ENCODE measurements around the gene SPI1. TPM values are rescaled to one million over a fixed set of nuclear protein-coding genes. Genes with fewer than 3 reads are reported as not detected.

SPI1 gene
- polyA plus RNA-seq, 1 donor (not counting 4 experiments of a cell fraction or from before 2014, with no cell fraction given) = not detected

DNA sequence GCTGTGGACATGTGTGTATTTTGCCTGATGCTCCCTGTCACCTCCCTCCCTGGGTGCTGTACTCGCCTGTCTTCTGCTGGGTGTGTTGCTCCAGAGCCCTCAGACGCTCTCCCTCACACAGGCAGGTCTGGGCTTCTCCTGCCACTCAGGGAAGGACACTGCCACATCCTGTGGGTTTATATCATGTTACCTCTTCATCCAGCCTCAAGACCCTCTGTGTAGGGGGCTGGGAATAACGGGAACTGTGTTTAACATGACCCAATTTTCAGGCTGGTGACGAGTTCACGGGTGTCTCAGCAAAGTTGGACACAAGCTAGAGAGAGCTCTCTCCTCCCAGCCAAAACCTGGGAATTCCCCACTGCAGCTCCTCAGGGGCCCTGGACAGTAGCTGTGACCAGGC lies 50.4 kb downstream of the SPI1 start:
- Histone ChIP-seq H3K36me3 (ENCODE audit: control insufficient read depth in 2 of 2, extremely low read depth in 1 of 2, insufficient read depth in 2 of 2, low read length in 2 of 2) (peaks cover 16 to 25% of the 10 kb centered on the region in 2 experiments), H3K27me3 (ENCODE audit: control insufficient read depth, extremely low read depth, insufficient read depth, low read length) (no peaks in the 10 kb centered on the region), H3K9me1 (ENCODE audit: control insufficient read depth, extremely low read depth, insufficient read depth, low read length) (no peaks in the 10 kb centered on the region), H3K9me3 (ENCODE audit: control insufficient read depth, low read depth, low read length) (no peaks in the 10 kb centered on the region), H3K4me2 (ENCODE audit: control insufficient read depth, extremely low read depth, insufficient read depth, low read depth, low read length) (no peak overlapping the region), H2AFZ (ENCODE audit: control insufficient read depth, low read length) (no peak overlapping the region), H3K9ac (ENCODE audit: control insufficient read depth, extremely low read depth, insufficient read depth, low read length) (no peak overlapping the region), H3K79me2 (ENCODE audit: control insufficient read depth, insufficient read depth, low read length) (no peaks in the 10 kb centered on the region), H3K4me3 (ENCODE audit: control insufficient read depth in 2 of 3, extremely low read depth in 1 of 3, insufficient read depth in 2 of 3, low read depth in 1 of 3, low read length in 3 of 3) (no peak overlapping the region), H3K4me1 (ENCODE audit: control insufficient read depth, extremely low read depth, insufficient read depth, low read length) (no peaks in the 10 kb centered on the region), H4K20me1 (ENCODE audit: control insufficient read depth, extremely low read depth, insufficient read depth, low read length) (peaks cover 3% of the 10 kb centered on the region), H3K27ac (ENCODE audit: control insufficient read depth, insufficient read depth, low read length) (no peak overlapping the region)
- dilution Hi-C loops (cut with MboI; ENCODE audit: extremely low pct_ligation_motif_present, low sequenced_read_pairs) = no loop called here
- TF ChIP-seq, protein P1, sequence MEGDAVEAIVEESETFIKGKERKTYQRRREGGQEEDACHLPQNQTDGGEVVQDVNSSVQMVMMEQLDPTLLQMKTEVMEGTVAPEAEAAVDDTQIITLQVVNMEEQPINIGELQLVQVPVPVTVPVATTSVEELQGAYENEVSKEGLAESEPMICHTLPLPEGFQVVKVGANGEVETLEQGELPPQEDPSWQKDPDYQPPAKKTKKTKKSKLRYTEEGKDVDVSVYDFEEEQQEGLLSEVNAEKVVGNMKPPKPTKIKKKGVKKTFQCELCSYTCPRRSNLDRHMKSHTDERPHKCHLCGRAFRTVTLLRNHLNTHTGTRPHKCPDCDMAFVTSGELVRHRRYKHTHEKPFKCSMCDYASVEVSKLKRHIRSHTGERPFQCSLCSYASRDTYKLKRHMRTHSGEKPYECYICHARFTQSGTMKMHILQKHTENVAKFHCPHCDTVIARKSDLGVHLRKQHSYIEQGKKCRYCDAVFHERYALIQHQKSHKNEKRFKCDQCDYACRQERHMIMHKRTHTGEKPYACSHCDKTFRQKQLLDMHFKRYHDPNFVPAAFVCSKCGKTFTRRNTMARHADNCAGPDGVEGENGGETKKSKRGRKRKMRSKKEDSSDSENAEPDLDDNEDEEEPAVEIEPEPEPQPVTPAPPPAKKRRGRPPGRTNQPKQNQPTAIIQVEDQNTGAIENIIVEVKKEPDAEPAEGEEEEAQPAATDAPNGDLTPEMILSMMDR (optimal IDR thresholded peaks at IDR 0.05 in 1 of 3, IDR thresholded peaks at IDR 0.05 in 1 of 3, conservative IDR thresholded peaks at IDR 0.05 in 1 of 3; ENCODE audit: extremely low read depth in 1 of 3, insufficient read depth in 2 of 3, low read length in 3 of 3) = no peak
- TF ChIP-seq EZH2 (IDR thresholded peaks at IDR 0.05; ENCODE audit: low read length) = no peak
- DNase-seq (ENCODE audit: low read depth, low spot score) (no peak), FAIRE-seq (no peak)

DNA sequence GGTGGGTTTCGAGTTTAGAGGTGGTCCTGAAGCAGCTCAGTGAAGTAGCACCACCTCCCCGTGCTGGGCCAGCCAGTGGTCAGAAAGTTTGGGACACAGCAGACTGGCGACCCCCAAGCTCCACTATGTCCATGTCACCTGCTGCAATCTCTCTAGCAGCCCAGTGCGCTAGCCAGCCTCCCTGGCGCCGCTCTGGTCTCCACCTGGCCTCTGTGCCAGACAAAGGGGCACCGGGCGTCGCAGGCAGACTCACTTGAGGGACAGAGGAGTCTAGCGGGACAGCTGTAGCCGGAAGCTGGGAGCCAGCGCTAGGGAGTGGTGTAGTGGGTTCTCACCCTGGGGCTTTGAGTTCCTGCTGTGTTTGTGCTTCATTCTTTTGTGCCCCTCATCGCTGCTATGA lies 51.3 kb downstream of the SPI1 start:
- FAIRE-seq (no peak), DNase-seq (ENCODE audit: low read depth, low spot score) (no peak)
- peaks cover 16 to 26% of the 10 kb centered on the region in 2 experiments for H3K36me3 ChIP-seq (ENCODE audit: control insufficient read depth in 2 of 2, extremely low read depth in 1 of 2, insufficient read depth in 2 of 2, low read length in 2 of 2)
- H3K9ac ChIP-seq (ENCODE audit: control insufficient read depth, extremely low read depth, insufficient read depth, low read length) = no peak overlapping the region
- H4K20me1 ChIP-seq (ENCODE audit: control insufficient read depth, extremely low read depth, insufficient read depth, low read length) = peaks cover 3% of the 10 kb centered on the region
- no peak overlapping the region for H3K27ac ChIP-seq (ENCODE audit: control insufficient read depth, insufficient read depth, low read length)
- H3K4me1 ChIP-seq (ENCODE audit: control insufficient read depth, extremely low read depth, insufficient read depth, low read length) = no peaks in the 10 kb centered on the region
- H3K9me1 ChIP-seq (ENCODE audit: control insufficient read depth, extremely low read depth, insufficient read depth, low read length) = no peaks in the 10 kb centered on the region
- H3K4me2 ChIP-seq (ENCODE audit: control insufficient read depth, extremely low read depth, insufficient read depth, low read depth, low read length) = no peak overlapping the region
- no peaks in the 10 kb centered on the region for H3K79me2 ChIP-seq (ENCODE audit: control insufficient read depth, insufficient read depth, low read length)
- no peaks in the 10 kb centered on the region for H3K27me3 ChIP-seq (ENCODE audit: control insufficient read depth, extremely low read depth, insufficient read depth, low read length)
- no peaks in the 10 kb centered on the region for H3K9me3 ChIP-seq (ENCODE audit: control insufficient read depth, low read depth, low read length)
- dilution Hi-C loops (cut with MboI; ENCODE audit: extremely low pct_ligation_motif_present, low sequenced_read_pairs) = no loop called here
- H3K4me3 ChIP-seq (ENCODE audit: control insufficient read depth in 2 of 3, extremely low read depth in 1 of 3, insufficient read depth in 2 of 3, low read depth in 1 of 3, low read length in 3 of 3) = no peak overlapping the region
- H2AFZ ChIP-seq (ENCODE audit: control insufficient read depth, low read length) = no peak overlapping the region
- TF ChIP-seq, protein P1 (optimal IDR thresholded peaks at IDR 0.05 in 1 of 3, IDR thresholded peaks at IDR 0.05 in 1 of 3, conservative IDR thresholded peaks at IDR 0.05 in 1 of 3; ENCODE audit: extremely low read depth in 1 of 3, insufficient read depth in 2 of 3, low read length in 3 of 3) = no peak
- TF ChIP-seq EZH2 (IDR thresholded peaks at IDR 0.05; ENCODE audit: low read length) = no peak

Measured in keratinocyte (primary cell).